HepG2 (cell line): ENCODE measurements around the gene RPP21. TPM values are rescaled to one million over a fixed set of nuclear protein-coding genes. Genes with fewer than 3 reads are reported as not detected.

Experiments used
- ATAC-seq: fragments of 200-7000 bp; cut with Tn5 transposase; 3 replicates; pipeline ENCODE4 v1.9.1; 2020; ENCODE audit warnings: mild to moderate bottlenecking, moderate library complexity
- BruUV-seq: library from RNA; stranded (reverse); fragments of 400-500 nt; replicated peaks from 2 replicates; lab custom pipeline; 2021; lab: Mats Ljungman, UMichigan
- CTCF ChIA-PET: fragments of 300-600 bp; formaldehyde crosslinking; extraction: SDS; loops from one replicate; lab custom pipeline; 2021; ENCODE audit warnings: low total read pairs, inconsistent platforms, low intra/inter-chr PET ratio; lab: Yijun Ruan, JAX
- POLR2A ChIA-PET: fragments of 350-600 bp; sonication (Branson Sonifier 250); formaldehyde crosslinking; loops from one replicate; lab custom pipeline; 2020; ENCODE audit warnings: antibody characterized with exemption, inconsistent platforms; lab: Yijun Ruan, JAX
- DNase-seq: peaks from one replicate; pipeline ENCODE4 v3.0.0-alpha.2; 2015; ENCODE audit warnings: low spot score
- FAIRE-seq: peaks from 3 replicates; lab custom pipeline; 2011; peaks lifted over from hg19 to GRCh38; lab: Jason Lieb, UNC
- H2AFZ ChIP-seq: one replicate; pipeline ENCODE4 v1.6.1; 2011; ENCODE audit warnings: low read length, inconsistent platforms
- H3K27ac ChIP-seq: fragments of 300-600 bp; 3 replicates; pipeline ENCODE4 v1.8.0; 2011; ENCODE audit warnings: mixed run types, mild to moderate bottlenecking, mixed read lengths, low read length, inconsistent platforms; ENCODE audit not compliant: insufficient read depth; ENCODE audit errors: extremely low read length
- H3K27me3 ChIP-seq, 2 experiments: fragments of 200-600 bp in 1 of 2; 2 replicates in 1 of 2; 3 replicates in 1 of 2; pipeline versions ENCODE4 v1.6.0 to v1.8.0; 2011; ENCODE audit warnings: low read length in 2 of 2, mild to moderate bottlenecking in 2 of 2, moderate library complexity in 2 of 2, inconsistent platforms in 1 of 2; ENCODE audit not compliant: insufficient read depth in 2 of 2, control insufficient read depth in 1 of 2
- H3K36me3 ChIP-seq, 2 experiments: fragments of 200-600 bp in 1 of 2; replicated peaks in 1 of 2; 2 replicates in 1 of 2; 3 replicates in 1 of 2; pipeline versions ENCODE4 v1.5.1 to v1.8.0; 2011; ENCODE audit warnings: low read length in 2 of 2, inconsistent platforms in 1 of 2; ENCODE audit not compliant: insufficient read depth in 2 of 2, control insufficient read depth in 1 of 2
- H3K4me1 ChIP-seq: 2 replicates; pipeline ENCODE4 v1.5.1; 2012; ENCODE audit warnings: low read length, inconsistent platforms; ENCODE audit not compliant: insufficient read depth
- H3K4me2 ChIP-seq: 2 replicates; pipeline ENCODE4 v1.6.0; 2011; ENCODE audit warnings: low read depth, low read length, inconsistent platforms
- H3K4me3 ChIP-seq, 3 experiments: fragments of 200-600 bp in 1 of 3; sonication (generic), shearing (Covaris generic) in 1 of 3; replicated peaks in 1 of 3; 2 replicates each; pipeline ENCODE4 v1.5.1; 2011 to 2016; ENCODE audit warnings: low read length in 3 of 3, inconsistent platforms in 2 of 3, low read depth in 2 of 3, mild to moderate bottlenecking in 2 of 3, control low read depth in 1 of 3, mixed read lengths in 1 of 3; ENCODE audit not compliant: insufficient read depth in 1 of 3
- H3K79me2 ChIP-seq: one replicate; pipeline ENCODE4 v1.6.1; 2011; ENCODE audit warnings: low read length, inconsistent platforms; ENCODE audit not compliant: insufficient read depth
- H3K9ac ChIP-seq: 2 replicates; pipeline ENCODE4 v1.6.0; 2011; ENCODE audit warnings: mild to moderate bottlenecking, low read depth, low read length, inconsistent platforms; ENCODE audit not compliant: insufficient read depth
- H3K9me3 ChIP-seq: 2 replicates; pipeline ENCODE4 v1.5.1; 2012; ENCODE audit warnings: mild to moderate bottlenecking, low read length
- H4K20me1 ChIP-seq: 2 replicates; pipeline ENCODE4 v1.6.0; 2011; ENCODE audit warnings: inconsistent platforms, mild to moderate bottlenecking, low read length, moderate library complexity; ENCODE audit not compliant: insufficient read depth
- ASH2L ChIP-seq: fragments of 300-600, 200-600 bp; sonication (generic); IDR thresholded peaks from 2 replicates; pipeline ENCODE4 v1.7.0; 2017; ENCODE audit warnings: low read depth, mild to moderate bottlenecking, moderate library complexity, mixed read lengths, low read length; ENCODE audit not compliant: insufficient read length
- CREB3 ChIP-seq: sonication (generic); formaldehyde crosslinking; IDR thresholded peaks from 2 replicates; pipeline ENCODE4 v1.5.0; 2020; ENCODE audit warnings: missing genetic modification reagents
- CSRNP1 ChIP-seq: sonication (generic); formaldehyde crosslinking; IDR thresholded peaks from 2 replicates; pipeline ENCODE4 v1.8.1; 2023; ENCODE audit warnings: mild to moderate bottlenecking, missing genetic modification reagents
- DNMT3B ChIP-seq: conservative IDR thresholded peaks from 2 replicates; pipeline ENCODE4 v1.6.1; 2016; ENCODE audit warnings: missing biosample characterization, control low read depth
- EHMT2 ChIP-seq: fragments of 200-600 bp; sonication (generic); IDR thresholded peaks from 2 replicates; pipeline ENCODE4 v1.7.0; 2017; ENCODE audit warnings: antibody characterized with exemption, low read depth, low read length, borderline replicate concordance
- FOXK1 ChIP-seq: sonication (generic); formaldehyde crosslinking; IDR thresholded peaks from 2 replicates; pipeline ENCODE4 v1.4.0; 2020; ENCODE audit warnings: low read depth, missing genetic modification reagents, borderline replicate concordance
- HNRNPH1 ChIP-seq: fragments of 200-400 bp; formaldehyde crosslinking; optimal IDR thresholded peaks from 2 replicates; pipeline ENCODE3; 2017; ENCODE audit warnings: mild to moderate bottlenecking, low read depth, low read length
- KDM1A ChIP-seq: IDR thresholded peaks from 2 replicates; pipeline ENCODE4 v1.6.1; 2016; ENCODE audit warnings: missing compliant biosample characterization
- PLRG1 ChIP-seq: fragments of 450-650 bp; conservative IDR thresholded peaks from 2 replicates; pipeline ENCODE4 v1.6.1; 2016
- TCF12 ChIP-seq, 2 experiments: fragments of 450-650 bp in 1 of 2; sonication (generic) in 1 of 2; formaldehyde crosslinking in 1 of 2; IDR thresholded peaks; 2 replicates each; pipeline versions ENCODE4 v1.6.1 to v1.8.0; 2017 to 2022; ENCODE audit warnings: antibody characterized with exemption in 1 of 2, mild to moderate bottlenecking in 1 of 2, missing genetic modification reagents in 1 of 2, moderate library complexity in 1 of 2
- XRCC5 ChIP-seq: fragments of 200-400 bp; formaldehyde crosslinking; optimal IDR thresholded peaks from 2 replicates; pipeline ENCODE3; 2017; ENCODE audit warnings: mild to moderate bottlenecking, low read length
- ZNF710 ChIP-seq: sonication (generic); formaldehyde crosslinking; IDR thresholded peaks from 2 replicates; pipeline ENCODE4 v1.5.0; 2020; ENCODE audit warnings: mild to moderate bottlenecking, missing genetic modification reagents, borderline replicate concordance
- ZNF816 ChIP-seq: sonication (generic); formaldehyde crosslinking; IDR thresholded peaks from 2 replicates; pipeline ENCODE4 v1.8.0; 2022; ENCODE audit warnings: missing genetic modification reagents, mild to moderate bottlenecking, borderline replicate concordance
- WGBS: methylation state at CpG from one replicate; pipeline ENCODE4 v1.1.6; 2017; ENCODE audit warnings: low lambda C conversion rate; 5-methylcytosine and 5-hydroxymethylcytosine counted together
- in situ Hi-C: cut with HindIII; loops from 2 replicates; pipeline ENCODE4 v1.10.0; 2017; ENCODE audit warnings: low pct_unique_long_range_greater_than_20kb; ENCODE audit not compliant: extremely low pct_ligation_motif_present
- intact Hi-C: fragments of 100-400 bp; cut with micrococcal nuclease; formaldehyde crosslinking; loops from one replicate; pipeline ENCODE4 v1.10.0; 2022; ENCODE audit not compliant: unreplicated experiment
- polyA plus RNA-seq, 8 experiments: library from polyadenylated mRNA; depleted of rRNA in 3 of 8; stranded (reverse) in 7 of 8; unstranded in 1 of 8; fragments of >200 nt; fragmentation: Illumina TruSeq in 4 of 8; extraction: Trizol in 4 of 8; gene quantifications; 2 replicates each; pipeline versions ENCODE4 v1.2.1 to v1.2.3, GENCODE V29; 2011 to 2016; ENCODE audit warnings: low read depth in 4 of 8, missing spikeins in 1 of 8, mixed read lengths in 1 of 8; ENCODE audit not compliant: insufficient read depth in 1 of 8
- total RNA-seq, 5 experiments: library from RNA; depleted of rRNA; stranded (reverse); fragments of >200 nt; fragmentation: Illumina TruSeq; extraction: Trizol; gene quantifications; 2 replicates each; pipeline ENCODE4 v1.2.3, GENCODE V29; 2016; ENCODE audit warnings: low read depth in 1 of 5
- TF ChIP-seq, protein P1 (sequence below): IDR thresholded peaks from 2 replicates; pipeline ENCODE4 v1.6.1; 2016; ENCODE audit warnings: missing compliant biosample characterization, missing genetic modification reagents, borderline replicate concordance

RPP21 gene
- total and polyA plus RNA-seq, 2 of the 13 experiments (the other 11 are each of a cell fraction or from before 2014, with no cell fraction given) = 53.1 to 72.3 TPM

GRCh38 chr6:30304002-30304401, 41.0 kb upstream of the RPP21 start (continued):
- TF ChIP-seq, protein P1, sequence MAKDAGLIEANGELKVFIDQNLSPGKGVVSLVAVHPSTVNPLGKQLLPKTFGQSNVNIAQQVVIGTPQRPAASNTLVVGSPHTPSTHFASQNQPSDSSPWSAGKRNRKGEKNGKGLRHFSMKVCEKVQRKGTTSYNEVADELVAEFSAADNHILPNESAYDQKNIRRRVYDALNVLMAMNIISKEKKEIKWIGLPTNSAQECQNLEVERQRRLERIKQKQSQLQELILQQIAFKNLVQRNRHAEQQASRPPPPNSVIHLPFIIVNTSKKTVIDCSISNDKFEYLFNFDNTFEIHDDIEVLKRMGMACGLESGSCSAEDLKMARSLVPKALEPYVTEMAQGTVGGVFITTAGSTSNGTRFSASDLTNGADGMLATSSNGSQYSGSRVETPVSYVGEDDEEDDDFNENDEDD (CRISPR knock-in tag) = no peak
- TF ChIP-seq ZNF710 (CRISPR knock-in tag) (no peak), PLRG1 (no peak)

GRCh38 chr6:30311101-30311500, 33.9 kb upstream of the RPP21 start:
- peaks cover 25 to 67% of the 10 kb centered on the region in 2 experiments for H3K36me3 ChIP-seq
- H3K9me3 ChIP-seq = no peaks in the 10 kb centered on the region
- TF ChIP-seq CREB3 (CRISPR knock-in tag) (no peak), DNMT3B (CRISPR knock-in tag) (no peak), CSRNP1 (CRISPR knock-in tag) (no peak), XRCC5 (no peak), TCF12 (IDR thresholded peaks at IDR 0.05) (no peak), TCF12 (CRISPR knock-in tag; IDR thresholded peaks at IDR 0.05) (no peak), EHMT2 (peak; percentile 70; the same call in 1 of the 2 replicates), KDM1A (CRISPR knock-in tag) (no peak), FOXK1 (CRISPR knock-in tag) (no peak), HNRNPH1 (no peak), ZNF816 (CRISPR knock-in tag) (0 out of 2 replicates have a peak, but pooled peaks have one; percentile 41), ASH2L (no peak)

More at GRCh38 chr6:30311101-30311500, 33.9 kb upstream of the RPP21 start:
- 97% methylated on average over 3 of the region's 3 CpGs for WGBS
- no peak for FAIRE-seq
- BruUV-seq = no TSS peak
- in situ Hi-C loops (no loop called here), intact Hi-C loops (no loop called here)
- POLR2A ChIA-PET = interaction anchor here (4.4 kb wide), 1 partner anchor 15 kb away, joined by 23 read pairs; the partner anchor contains the start of gene TRIM39
- Histone ChIP-seq H3K9ac (no peak overlapping the region), H4K20me1 (peaks cover 47% of the 10 kb centered on the region), H3K4me2 (no peak overlapping the region), H3K27me3 (no peaks in the 10 kb centered on the region), H3K4me3 (no peak overlapping the region), H3K79me2 (peaks cover 88% of the 10 kb centered on the region), H3K27ac (peak overlapping the region; percentile 25), H2AFZ (no peak overlapping the region), H3K4me1 (peaks cover 20% of the 10 kb centered on the region)
- CTCF ChIA-PET = no interaction called here
- ATAC-seq = peak; percentile 33; the same call in 2 of the 3 replicates
- DNase-seq = no peak
